Daoy (cell line): ENCODE data around the gene NPIPA3. TPM values are rescaled to one million over a fixed set of nuclear protein-coding genes. Genes with fewer than 3 reads are reported as not detected.
"Not testable (repeated sequence)": the region's sequence is repeated elsewhere in the genome, so short reads cannot be mapped to it uniquely, and the experiment has no call there.

Experiments used
- DNase-seq: peaks from one replicate; pipeline ENCODE4 v3.0.0-alpha.2; 2015; ENCODE audit warnings: low read depth
- total RNA-seq: library from RNA; depleted of rRNA; stranded (reverse); fragments of >200 nt; shearing (Covaris generic); gene quantifications from 2 replicates; pipeline ENCODE4 v1.2.3, GENCODE V29; 2014; rRNA removed

The NPIPA3 gene
- 0.24 TPM in 1 of 2 replicates, not detected in the other for total RNA-seq

DNA sequence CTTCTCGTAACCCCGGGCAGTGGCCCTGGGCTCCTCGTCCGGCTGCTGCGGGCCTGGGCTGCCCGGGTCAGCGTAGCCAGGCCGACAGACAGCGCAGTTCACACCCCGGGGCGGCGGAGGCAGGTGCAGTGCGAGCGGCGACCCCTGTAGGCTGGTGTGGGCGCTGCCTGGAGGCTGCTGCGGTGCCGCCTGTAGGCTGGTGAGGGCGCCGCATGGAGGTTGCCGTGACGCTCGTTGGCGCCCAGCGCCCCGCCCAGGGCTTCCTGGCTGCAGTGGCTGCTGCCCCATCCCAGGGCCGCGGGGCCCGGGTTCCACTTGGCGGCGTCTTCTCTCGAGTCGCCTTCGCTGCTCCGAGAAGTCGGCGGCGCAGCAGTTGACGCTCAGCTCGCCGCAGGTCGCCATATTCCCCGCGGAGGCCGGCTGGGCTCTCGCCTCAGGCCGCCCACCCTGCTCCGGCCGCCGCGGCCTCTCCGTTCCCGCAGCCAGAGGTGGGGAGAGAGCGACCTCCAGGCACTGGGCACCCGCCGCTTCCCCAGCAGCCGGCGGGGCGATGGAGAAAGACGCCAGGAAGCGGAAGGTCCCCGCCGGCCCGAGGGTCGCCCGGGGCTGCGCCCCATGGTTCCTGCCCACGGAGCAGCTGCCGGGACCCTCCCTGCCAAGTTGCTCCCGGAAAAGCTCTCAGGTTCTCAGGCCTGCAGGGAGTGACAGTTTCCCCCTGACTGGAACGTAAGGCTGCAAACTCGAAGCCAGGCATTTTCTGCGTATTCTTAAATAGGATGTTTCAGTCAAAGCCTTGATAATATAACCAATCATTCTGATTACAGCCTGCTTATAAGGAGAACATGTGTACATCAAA, at the start of gene NPIPA3:
TSS of gene NPIPA3 (plus strand) at position 256 of the 856 bp plus-strand sequence. CDS start 5,533 bp downstream, outside the sequence.
- not testable (repeated sequence) for DNase-seq

- no peak for DNase-seq
These were observed 45.1 kb upstream of the NPIPA3 start for GRCh38 chr16:14658063-14658462.

DNA sequence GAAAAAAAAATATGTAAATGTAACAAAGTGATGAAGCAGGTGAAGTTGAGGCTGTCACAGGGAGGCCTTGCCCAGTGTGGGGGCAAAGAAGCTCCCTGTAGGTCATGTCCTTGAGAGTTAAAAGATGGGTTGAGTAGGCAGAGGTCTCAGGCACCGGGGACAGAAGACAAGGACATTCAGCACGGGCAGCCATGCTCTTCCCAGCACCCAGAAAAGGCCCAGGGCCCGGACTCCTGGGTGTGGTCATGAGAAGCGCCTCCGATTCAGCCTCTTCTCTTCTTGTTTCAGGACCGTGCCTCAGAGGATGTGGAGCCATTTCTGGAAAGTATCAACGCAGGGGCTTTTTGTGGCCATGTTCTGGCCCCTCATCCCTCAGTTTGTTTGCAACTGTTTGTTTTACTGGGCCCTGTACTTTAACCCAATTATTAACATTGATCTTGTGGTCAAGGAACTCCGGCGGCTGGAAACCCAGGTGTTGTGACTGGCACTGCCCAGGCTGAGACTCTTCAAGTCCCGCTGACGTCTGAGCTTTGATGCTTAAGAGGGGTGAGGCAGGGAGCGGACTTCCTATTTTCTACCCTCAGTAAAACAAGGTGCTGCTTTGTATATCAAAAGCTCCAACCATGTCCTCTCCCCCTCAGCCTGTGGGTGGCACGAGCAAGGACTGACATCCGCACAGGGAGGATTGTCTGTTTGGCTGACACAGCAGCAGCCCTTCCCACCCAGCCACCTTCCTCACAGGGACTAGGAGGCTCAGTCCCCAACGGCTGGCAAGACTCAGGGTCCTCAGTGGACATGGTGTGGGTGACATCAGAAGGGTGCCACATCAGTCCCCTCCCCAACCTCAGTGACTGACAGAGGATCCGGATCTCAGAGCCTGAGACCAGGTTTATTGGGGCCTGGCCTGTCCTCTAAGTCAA, 35.6 kb upstream of the NPIPA3 start:
- no peak for DNase-seq

DNA sequence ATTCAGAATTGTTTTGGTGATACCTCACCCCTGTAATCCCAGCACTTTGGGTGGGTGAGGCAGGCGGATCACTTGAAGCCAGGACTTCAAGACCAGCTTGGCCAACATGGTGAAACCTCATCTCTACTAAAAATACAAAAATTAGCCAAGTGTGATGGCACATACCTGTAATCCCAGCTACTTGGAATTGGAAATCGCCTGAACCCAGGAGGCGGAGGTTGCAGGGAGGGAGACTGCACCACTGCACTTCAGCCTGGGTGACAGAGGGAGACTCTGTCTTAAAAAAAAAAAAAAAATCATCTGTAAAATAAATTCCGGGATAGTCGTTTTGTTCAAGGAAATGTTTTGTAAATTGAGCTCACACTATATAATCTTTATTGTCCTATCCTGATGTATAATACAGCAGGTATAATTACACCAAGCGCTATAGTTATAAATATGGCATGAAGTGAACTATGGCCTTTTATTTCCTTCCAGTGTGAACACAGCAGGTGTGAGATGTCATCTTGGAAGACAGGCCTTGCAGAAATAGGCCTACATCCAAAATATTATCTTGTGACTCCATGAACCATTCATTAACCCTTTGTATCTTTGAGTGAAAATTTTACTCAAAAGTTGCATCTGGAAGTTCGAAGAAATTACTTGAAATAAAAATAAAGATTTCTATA, 34.5 kb upstream of the NPIPA3 start:
- no peak for DNase-seq

DNA sequence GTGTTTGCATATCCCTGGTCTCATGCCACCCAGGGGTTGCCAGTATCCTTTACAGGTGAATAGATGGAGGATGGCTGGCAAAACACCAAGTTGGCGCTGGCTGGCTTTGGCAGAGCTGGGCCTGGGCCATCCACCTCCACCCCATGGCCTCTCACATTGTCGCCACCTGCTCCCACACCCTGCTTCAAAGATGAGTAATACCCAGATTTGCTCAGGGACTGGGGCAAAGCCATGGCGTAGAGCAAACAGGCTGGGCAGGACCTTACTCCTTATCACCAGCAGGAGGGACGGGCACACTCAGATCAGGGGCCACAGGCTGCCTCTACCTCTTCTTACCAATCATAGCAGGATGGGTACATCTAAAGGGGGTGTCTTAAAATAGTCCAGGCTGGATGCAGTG, 33.4 kb upstream of the NPIPA3 start:
- DNase-seq, result peak; percentile 14

DNA sequence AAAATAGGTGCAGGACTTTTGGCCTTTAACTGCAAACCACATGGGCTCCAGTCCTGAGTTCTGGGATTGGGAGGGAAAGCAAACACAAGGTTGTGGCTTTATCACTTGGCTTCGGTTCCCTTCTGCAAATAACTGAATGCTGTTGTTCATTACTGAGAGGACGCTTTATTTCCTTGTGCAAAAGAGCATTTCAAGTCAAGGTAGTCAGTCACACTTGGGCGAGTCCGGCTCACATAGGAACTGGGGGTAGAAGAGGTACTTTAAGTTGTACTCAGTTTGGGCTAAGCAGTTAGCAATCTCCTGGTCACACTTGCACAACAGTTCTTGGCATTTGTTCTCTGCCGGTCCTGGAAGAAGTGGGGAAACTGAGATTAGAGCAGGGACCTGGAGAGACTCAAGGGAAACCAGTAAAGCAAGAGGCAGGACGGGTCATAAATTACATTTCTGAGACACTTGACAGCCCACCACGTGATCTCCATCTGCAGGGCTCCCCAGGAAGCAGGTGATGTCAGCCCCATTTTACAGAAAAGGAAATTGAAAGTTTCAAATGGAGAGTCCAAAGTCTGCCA, 30.7 kb upstream of the NPIPA3 start:
- no peak for DNase-seq

DNA sequence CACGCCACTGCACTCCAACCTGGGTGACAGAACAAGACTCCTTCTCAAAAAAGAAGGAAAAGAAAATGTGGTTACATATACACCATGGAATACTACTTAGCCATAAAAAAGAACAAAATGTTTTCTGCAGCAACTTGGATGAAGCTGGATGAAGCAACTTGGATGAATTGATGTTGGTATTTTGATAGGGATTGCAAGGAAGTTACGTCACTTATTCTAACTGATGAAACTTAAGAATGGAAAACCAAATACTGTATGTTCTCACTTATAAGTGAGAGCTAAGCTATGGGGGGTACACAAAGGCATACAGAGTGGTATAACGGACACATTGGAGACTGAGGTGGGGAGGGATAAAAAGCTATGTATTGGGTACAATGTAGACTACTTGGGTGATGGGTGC, 26.6 kb upstream of the NPIPA3 start:
- no peak for DNase-seq

DNA sequence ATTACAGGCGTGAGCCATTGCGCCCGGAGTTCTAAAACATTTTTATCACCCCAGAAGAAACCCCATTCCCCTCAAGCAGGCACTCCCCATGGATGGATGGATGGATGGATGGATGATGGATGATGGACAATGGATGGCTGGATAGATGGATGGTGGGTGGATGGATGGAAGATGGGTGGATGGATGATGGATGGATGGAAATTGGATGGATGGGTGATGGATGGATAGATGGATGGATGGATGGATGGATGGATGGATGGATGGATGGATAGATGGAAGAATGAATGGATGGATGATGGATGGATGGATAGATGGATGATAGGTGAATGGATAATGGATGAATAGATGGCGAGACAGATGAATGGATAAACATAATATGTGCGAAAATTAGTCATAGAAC, 25.6 kb upstream of the NPIPA3 start:
- DNase-seq, result no peak

DNA sequence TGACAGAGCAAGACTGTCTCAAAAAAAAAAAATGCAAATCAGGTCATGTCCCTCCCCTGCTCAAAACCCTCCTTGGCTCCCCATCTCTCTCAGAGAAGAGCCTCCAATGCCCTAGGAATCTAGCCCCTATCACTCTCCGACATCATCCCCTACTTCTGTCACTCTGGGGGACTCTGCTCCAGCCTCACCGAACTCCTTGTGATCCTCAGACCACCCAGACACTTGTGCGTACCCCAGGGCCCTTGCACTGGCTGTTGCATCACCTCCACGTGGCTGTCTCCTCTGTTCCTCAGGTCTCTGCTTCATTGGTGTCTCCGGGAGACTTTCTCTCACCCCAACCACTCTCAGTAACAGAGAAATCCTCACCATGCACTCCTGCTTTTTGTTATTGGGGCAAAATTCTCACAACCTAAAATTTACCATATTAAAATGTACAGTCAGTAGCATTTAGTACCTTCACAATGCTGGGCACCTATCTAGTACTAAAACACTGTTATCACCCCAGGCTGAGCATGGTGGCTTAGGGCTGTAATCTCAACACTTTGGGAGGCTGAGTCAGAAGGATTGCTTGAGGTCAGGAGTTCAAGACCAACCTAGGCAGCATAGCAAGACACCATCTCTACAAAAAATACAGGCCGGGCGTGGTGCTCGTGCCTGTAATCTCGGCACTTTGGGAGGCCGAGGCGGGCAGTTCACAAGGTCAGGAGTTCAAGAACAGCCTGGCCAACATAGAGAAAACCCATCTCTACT, 24.3 kb upstream of the NPIPA3 start:
- no peak for DNase-seq

- not testable (repeated sequence) for DNase-seq
These were observed 22.8 kb upstream of the NPIPA3 start for GRCh38 chr16:14680396-14680795.

DNA sequence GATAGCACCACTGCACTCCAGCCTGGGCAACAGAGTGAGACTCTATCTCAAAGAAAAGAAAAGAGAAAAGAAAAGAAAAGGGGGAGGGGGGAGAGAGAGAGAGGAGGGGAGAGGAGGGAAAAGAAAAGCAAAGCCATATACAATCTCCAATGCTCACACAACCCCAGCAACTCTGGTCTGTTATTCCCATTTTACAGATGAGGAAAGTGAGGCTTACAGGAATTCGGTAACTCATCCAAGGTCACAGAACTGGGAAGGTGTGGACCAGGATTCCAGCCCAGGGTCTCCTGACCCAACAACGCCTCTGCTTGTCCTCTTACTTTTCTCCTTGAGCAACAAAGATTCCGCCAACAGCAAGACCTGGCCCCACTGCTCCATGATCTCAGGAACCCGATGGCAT, 22.1 kb upstream of the NPIPA3 start:
- DNase-seq, result no peak

- no peak for DNase-seq
These were observed 21.1 kb upstream of the NPIPA3 start for GRCh38 chr16:14682121-14682520.

DNA sequence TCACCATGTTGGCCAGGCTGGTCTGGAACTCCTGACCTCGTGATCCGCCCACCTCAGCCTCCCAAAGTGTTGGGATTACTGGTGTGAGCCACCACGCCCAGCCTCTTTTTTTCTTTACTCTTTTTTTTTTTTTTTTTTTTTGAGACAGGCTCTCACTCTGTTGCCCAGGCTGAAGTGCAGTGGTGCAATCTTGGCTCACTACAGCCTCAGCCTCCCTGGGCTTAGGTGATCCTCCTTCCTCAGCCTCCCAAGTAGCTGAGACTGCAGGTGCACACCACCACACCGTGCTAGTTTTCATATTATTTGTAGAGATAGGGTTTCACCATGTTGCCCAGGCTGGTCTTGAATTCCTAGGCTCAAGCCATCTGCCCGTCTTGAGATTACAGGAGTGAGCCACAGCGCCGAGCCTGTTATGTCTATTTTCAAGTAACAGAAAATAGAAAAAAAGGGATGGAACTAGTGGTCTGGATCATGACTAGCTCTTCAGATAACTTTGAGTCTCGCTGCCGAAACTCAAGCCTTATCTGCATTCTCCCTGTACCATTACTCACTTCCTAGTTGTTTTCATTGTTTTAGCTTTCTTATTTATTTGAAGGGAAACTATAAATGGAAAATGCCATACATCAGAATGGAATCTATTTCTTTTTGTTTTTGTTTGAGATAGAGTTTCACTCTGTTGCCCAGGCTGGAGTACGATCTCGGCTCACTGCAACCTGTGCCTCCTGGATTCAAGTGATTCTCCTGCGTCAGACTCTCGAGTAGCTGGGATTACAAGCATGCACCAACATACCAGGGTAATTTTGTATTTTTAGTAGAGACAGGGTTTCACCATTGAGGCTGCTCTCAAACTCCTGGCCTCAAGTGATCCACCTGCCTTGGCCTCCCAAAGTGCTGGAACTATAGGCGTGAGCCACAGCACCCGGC, 17.1 kb upstream of the NPIPA3 start:
- not testable (repeated sequence) for DNase-seq

DNA sequence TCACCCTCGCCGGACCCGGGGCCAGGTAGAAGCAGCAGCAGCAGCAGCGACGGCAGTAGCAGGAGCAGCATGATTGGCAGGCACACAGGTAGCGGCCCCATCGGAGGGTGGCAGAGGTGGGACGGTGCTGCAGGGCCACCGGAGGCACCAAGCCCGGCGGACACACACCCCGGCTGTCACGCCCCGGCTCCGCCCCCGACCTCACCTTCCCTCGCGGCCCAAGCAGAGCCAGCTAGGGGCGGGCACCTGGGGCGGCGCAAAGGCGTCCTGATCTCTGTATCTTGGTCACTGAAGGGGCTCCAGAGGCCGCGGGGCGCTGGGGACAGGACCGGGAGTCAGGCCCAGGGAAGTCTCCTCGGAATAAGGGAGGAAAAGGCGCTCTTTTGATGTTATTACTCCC, 9.1 kb upstream of the NPIPA3 start, which contains the start of gene PLA2G10:
TSS of gene PLA2G10 (minus strand) at position 180 of the 400 bp plus-strand sequence. CDS start at position 101, 79 bp downstream.
- not testable (repeated sequence) for DNase-seq

DNA sequence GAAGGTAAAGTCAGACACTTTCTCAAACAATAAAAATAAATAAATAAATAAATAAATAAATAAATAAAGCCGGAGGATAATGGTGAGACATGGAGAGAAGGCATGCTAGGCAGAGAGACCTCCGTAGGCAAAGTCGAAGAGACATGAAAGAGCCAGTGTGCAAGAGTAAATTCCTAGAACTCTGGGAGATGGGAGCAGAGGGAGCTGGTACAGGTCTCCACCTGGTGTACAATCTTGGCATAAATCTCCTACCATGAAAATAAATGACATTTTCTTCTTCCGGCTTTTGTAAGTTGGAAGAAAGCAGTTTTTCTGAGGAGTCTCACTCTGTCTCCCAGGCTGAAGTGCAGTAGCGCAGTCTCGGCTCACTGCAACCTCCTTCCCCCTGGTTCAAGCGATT, 1.4 kb upstream of the NPIPA3 start:
- not testable (repeated sequence) for DNase-seq

- DNase-seq, result not testable (repeated sequence)
These were observed 539 bp upstream of the NPIPA3 start for GRCh38 chr16:14702672-14703071.

GRCh38 chr16:14733233-14733632, 30.0 kb downstream of the NPIPA3 start:
- DNase-seq, result not testable (repeated sequence)

- DNase-seq, result not testable (repeated sequence)
These were observed 37.7 kb downstream of the NPIPA3 start for GRCh38 chr16:14740832-14741385.

DNA sequence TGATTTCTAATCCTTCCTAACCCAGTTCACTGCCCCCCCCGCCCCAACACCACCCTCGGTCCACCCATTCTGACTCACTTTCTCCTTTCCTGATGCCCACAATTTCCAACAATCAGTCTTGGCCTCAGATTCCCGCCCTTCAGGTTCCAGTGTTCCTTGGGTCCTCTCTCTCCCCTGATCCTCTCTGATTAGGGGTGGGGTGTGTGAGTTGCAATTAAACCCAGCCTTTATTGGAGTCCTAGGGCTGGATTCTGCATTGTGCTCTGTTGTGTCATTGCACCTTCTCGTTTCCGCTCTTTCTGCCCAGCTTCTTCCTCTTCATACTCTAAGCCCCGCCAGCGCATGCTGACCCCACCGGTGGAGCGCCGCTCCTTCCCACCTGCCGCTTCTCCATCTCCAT, 38.6 kb downstream of the NPIPA3 start:
- DNase-seq, result not testable (repeated sequence)
